PC-9 (cell line): ENCODE results near the gene APBA2. TPM values are rescaled to one million over a fixed set of nuclear protein-coding genes. Genes with fewer than 3 reads are reported as not detected.

Source experiments
- BruUV-seq: library from RNA; stranded (reverse); fragments of 400-500 nt; replicated peaks from 2 replicates; lab custom pipeline; 2021; lab: Mats Ljungman, UMichigan
- CTCF ChIA-PET: fragments of 300-600 bp; sonication (Branson Sonifier 250); formaldehyde crosslinking; loops from one replicate; lab custom pipeline; 2022; ENCODE audit warnings: antibody characterized with exemption; lab: Charles Lee
- POLR2A ChIA-PET: fragments of 300-600 bp; sonication (Branson Sonifier 250); formaldehyde crosslinking; loops from one replicate; lab custom pipeline; 2022; ENCODE audit warnings: antibody characterized with exemption; ENCODE audit not compliant: unreplicated experiment; lab: Charles Lee
- DNase-seq, 2 experiments: peaks; one replicate each; pipeline versions ENCODE4 v3.0.0 to v3.0.0-alpha.2; 2015 to 2022; ENCODE audit warnings: mixed read lengths in 1 of 2
- H2AFZ ChIP-seq: fragments of 200-600 bp; sonication (generic); 2 replicates; pipeline ENCODE4 v1.8.1; 2017; ENCODE audit warnings: antibody characterized with exemption
- H3F3A ChIP-seq: fragments of 200-600 bp; sonication (generic); 2 replicates; pipeline ENCODE4 v1.8.1; 2017; ENCODE audit warnings: antibody characterized with exemption, mild to moderate bottlenecking, low read depth; ENCODE audit not compliant: insufficient read depth
- H3K27ac ChIP-seq: fragments of 200-600 bp; sonication (generic); 2 replicates; pipeline ENCODE4 v1.6.1; 2016; ENCODE audit warnings: mixed run types
- H3K27me3 ChIP-seq: fragments of 200-600 bp; sonication (generic); 2 replicates; pipeline ENCODE4 v1.6.1; 2016; ENCODE audit warnings: low read depth, mixed run types; ENCODE audit not compliant: insufficient read depth
- H3K36me3 ChIP-seq: fragments of 200-600 bp; sonication (generic); 2 replicates; pipeline ENCODE4 v1.6.1; 2016; ENCODE audit warnings: low read depth, mixed run types
- H3K4me1 ChIP-seq: fragments of 200-600 bp; sonication (generic); replicated peaks from 2 replicates; pipeline ENCODE4 v1.6.1; 2016; ENCODE audit warnings: mixed run types; ENCODE audit not compliant: insufficient read depth
- H3K4me2 ChIP-seq: fragments of 200-600 bp; sonication (generic); 2 replicates; pipeline ENCODE4 v1.6.1; 2017; ENCODE audit warnings: mixed run types
- H3K4me3 ChIP-seq: fragments of 200-600 bp; sonication (generic); 2 replicates; pipeline ENCODE4 v1.6.1; 2016; ENCODE audit warnings: mixed run types
- H3K79me2 ChIP-seq: fragments of 200-600 bp; sonication (generic); 2 replicates; pipeline ENCODE4 v1.6.1; 2017; ENCODE audit warnings: low read depth, mixed run types
- H3K9me2 ChIP-seq: fragments of 200-600 bp; sonication (generic); 2 replicates; pipeline ENCODE4 v1.8.1; 2017; ENCODE audit warnings: mild to moderate bottlenecking; ENCODE audit not compliant: insufficient read depth
- H3K9me3 ChIP-seq: fragments of 200-600 bp; sonication (generic); 2 replicates; pipeline ENCODE4 v1.8.1; 2016; ENCODE audit warnings: low read depth; ENCODE audit not compliant: insufficient read depth
- H4K20me1 ChIP-seq: fragments of 200-600 bp; sonication (generic); 2 replicates; pipeline ENCODE4 v1.8.1; 2017; ENCODE audit not compliant: insufficient read depth
- CTCF ChIP-seq: fragments of 200-600 bp; sonication (generic); conservative IDR thresholded peaks from 2 replicates; pipeline ENCODE4 v1.6.1; 2017; ENCODE audit warnings: mixed run types, antibody characterized with exemption, mild to moderate bottlenecking, moderate library complexity
- EZH2 ChIP-seq: fragments of 200-600 bp; sonication (generic); IDR thresholded peaks from 2 replicates; pipeline ENCODE4 v1.8.0; 2017; ENCODE audit warnings: antibody characterized with exemption, low read depth
- intact Hi-C: fragments of 100-400 bp; cut with micrococcal nuclease; formaldehyde crosslinking; loops from one replicate; pipeline ENCODE4 v1.10.0; 2022; ENCODE audit not compliant: unreplicated experiment
- total RNA-seq: library from RNA; stranded (reverse); gene quantifications from 2 replicates; pipeline ENCODE4 v1.2.3, GENCODE V29; 2021

The APBA2 gene
- total RNA-seq, 1 experiment from 2014 or later: not detected

GRCh38 chr15:29065571-29065970, 179.8 kb downstream of the APBA2 start:
- no TSS peak for BruUV-seq
- Histone ChIP-seq H3K36me3 (no peaks in the 10 kb centered on the region), H3F3A (no peaks in the 10 kb centered on the region), H4K20me1 (no peaks in the 10 kb centered on the region), H3K9me2 (no peaks in the 10 kb centered on the region), H3K4me3 (no peak overlapping the region), H3K27ac (no peak overlapping the region), H3K4me1 (no peaks in the 10 kb centered on the region), H2AFZ (no peak overlapping the region), H3K9me3 (no peaks in the 10 kb centered on the region), H3K79me2 (no peaks in the 10 kb centered on the region), H3K27me3 (peaks cover 49% of the 10 kb centered on the region; the same call in 1 of the 2 replicates), H3K4me2 (no peak overlapping the region)
- DNase-seq: no peak
- POLR2A ChIA-PET: no interaction called here
- intact Hi-C loops: no loop called here
- TF ChIP-seq CTCF (no peak), EZH2 (no peak)
- CTCF ChIA-PET: no interaction called here

GRCh38 chr15:29066310-29066709, 180.5 kb downstream of the APBA2 start:
- peaks cover 49% of the 10 kb centered on the region; the same call in 1 of the 2 replicates for H3K27me3 ChIP-seq
- no TSS peak for BruUV-seq
- no peak for TF ChIP-seq EZH2
- no peak for TF ChIP-seq CTCF
- H2AFZ ChIP-seq: no peak overlapping the region
- H3K36me3 ChIP-seq: no peaks in the 10 kb centered on the region
- DNase-seq: no peak
- H3K4me3 ChIP-seq: no peak overlapping the region
- POLR2A ChIA-PET: no interaction called here
- H3K4me2 ChIP-seq: no peak overlapping the region
- H3F3A ChIP-seq: no peaks in the 10 kb centered on the region
- no peaks in the 10 kb centered on the region for H3K9me3 ChIP-seq
- H4K20me1 ChIP-seq: no peaks in the 10 kb centered on the region
- H3K4me1 ChIP-seq: no peaks in the 10 kb centered on the region
- CTCF ChIA-PET: no interaction called here
- H3K27ac ChIP-seq: no peak overlapping the region
- intact Hi-C loops: no loop called here
- no peaks in the 10 kb centered on the region for H3K79me2 ChIP-seq
- no peaks in the 10 kb centered on the region for H3K9me2 ChIP-seq

- no peaks in the 10 kb centered on the region for H3K36me3 ChIP-seq
- TF ChIP-seq CTCF (no peak), EZH2 (no peak)
- no peaks in the 10 kb centered on the region for H4K20me1 ChIP-seq
- no peak overlapping the region for H3K4me2 ChIP-seq
- DNase-seq: no peak
- CTCF ChIA-PET: no interaction called here
- POLR2A ChIA-PET: no interaction called here
- intact Hi-C loops: no loop called here
- no peak overlapping the region for H3K4me3 ChIP-seq
- no peaks in the 10 kb centered on the region for H3K79me2 ChIP-seq
- H3K9me2 ChIP-seq: no peaks in the 10 kb centered on the region
- BruUV-seq: no TSS peak
- H3K4me1 ChIP-seq: no peaks in the 10 kb centered on the region
- H3K27me3 ChIP-seq: peaks cover 48% of the 10 kb centered on the region; the same call in 1 of the 2 replicates
- no peak overlapping the region for H2AFZ ChIP-seq
- H3F3A ChIP-seq: no peaks in the 10 kb centered on the region
- H3K9me3 ChIP-seq: no peaks in the 10 kb centered on the region
- H3K27ac ChIP-seq: no peak overlapping the region
Measured at GRCh38 chr15:29066838-29067237, 181.1 kb downstream of the APBA2 start.
